ENCODE results near the gene SLC9A7. TPM values are rescaled to one million over a fixed set of nuclear protein-coding genes. Genes with fewer than 3 reads are reported as not detected.

The SLC9A7 gene
- total and polyA plus RNA-seq, 2 donors (not counting 3 experiments of a cell fraction or from before 2014, with no cell fraction given), result 4.6 to 7.5 TPM

DNA sequence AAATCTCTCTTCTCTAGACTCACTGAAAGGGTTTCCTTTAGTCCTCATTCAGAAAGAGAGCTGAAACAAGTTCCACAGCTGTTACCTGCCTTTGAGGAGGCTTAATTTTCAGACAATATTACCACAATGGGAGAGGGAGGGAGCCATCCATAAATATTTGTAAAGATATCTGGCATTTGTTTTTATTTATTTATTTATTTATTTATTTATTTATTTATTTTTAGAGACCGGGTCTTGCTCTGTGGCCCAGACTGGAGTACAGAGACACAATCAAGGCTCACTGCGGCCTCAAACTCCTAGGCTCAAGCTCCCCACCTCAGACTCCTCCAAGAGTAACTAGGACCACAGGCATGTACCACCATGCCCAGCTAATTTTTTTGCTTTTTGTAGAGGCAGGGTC, 80.7 kb downstream of the SLC9A7 start:
- Histone ChIP-seq H3K9ac (replicated peaks; ENCODE audit: extremely low read depth, insufficient read depth, low read length) (no peak overlapping the region), H4K20me1 (replicated peaks; ENCODE audit: control insufficient read depth, extremely low read depth, insufficient read depth, low read length) (no peaks in the 10 kb centered on the region), H3K4me3 (replicated peaks in 1 of 3; ENCODE audit: insufficient read depth in 1 of 3, low read depth in 1 of 3, low read length in 3 of 3) (no peak overlapping the region), H3K27me3 (ENCODE audit: control insufficient read depth in 2 of 2, insufficient read depth in 2 of 2, low read length in 2 of 2) (no peaks in the 10 kb centered on the region), H2AFZ (ENCODE audit: low read depth, low read length) (no peak overlapping the region), H3K9me1 (replicated peaks; ENCODE audit: control insufficient read depth, extremely low read depth, insufficient read depth, low read length) (no peaks in the 10 kb centered on the region), H3K27ac (ENCODE audit: insufficient read depth, low read depth, low read length) (no peak overlapping the region), H3K4me2 (ENCODE audit: insufficient read depth, low read length) (no peak overlapping the region), H3K36me3 (ENCODE audit: control insufficient read depth in 2 of 2, extremely low read depth in 1 of 2, insufficient read depth in 2 of 2, low read length in 2 of 2) (no peaks in the 10 kb centered on the region), H3K4me1 (ENCODE audit: control insufficient read depth, extremely low read depth, insufficient read depth, low read length) (no peaks in the 10 kb centered on the region), H3K79me2 (ENCODE audit: control insufficient read depth, insufficient read depth, low read length) (no peaks in the 10 kb centered on the region), H3K9me3 (replicated peaks; ENCODE audit: control insufficient read depth, insufficient read depth, low read length) (no peaks in the 10 kb centered on the region)
- intact Hi-C loops (cut with micrococcal nuclease) (no loop called here), dilution Hi-C loops (cut with MboI; ENCODE audit: extremely low pct_ligation_motif_present, low sequenced_read_pairs) (no loop called here)
- BruUV-seq (replicated peaks), result no TSS peak
- FAIRE-seq (no peak), DNase-seq (ENCODE audit: low read depth, low spot score) (no peak)
- CTCF ChIA-PET, result no interaction called here
- POLR2A ChIA-PET, result no interaction called here
- TF ChIP-seq POLR2AphosphoS5 (IDR thresholded peaks at IDR 0.05; ENCODE audit: insufficient read depth, low read depth, low read length) (no peak), JUN (IDR thresholded peaks at IDR 0.05; ENCODE audit: borderline replicate concordance, insufficient read depth, insufficient read length, low read depth) (no peak), MAX (IDR thresholded peaks at IDR 0.05; ENCODE audit: insufficient read depth, insufficient read length) (no peak), GATA2 (IDR thresholded peaks at IDR 0.05; ENCODE audit: insufficient read depth, insufficient read length, low read depth, low read length) (no peak), EZH2 (IDR thresholded peaks at IDR 0.05; ENCODE audit: borderline replicate concordance, low read depth, low read length, severe bottlenecking) (no peak), MYC (IDR thresholded peaks at IDR 0.05; ENCODE audit: low read depth, low read length) (no peak), POLR2A (IDR thresholded peaks at IDR 0.05; ENCODE audit: low read depth, low read length) (no peak), FOS (IDR thresholded peaks at IDR 0.05; ENCODE audit: borderline replicate concordance, insufficient read depth, low read length) (no peak)
- TF ChIP-seq, protein P1, sequence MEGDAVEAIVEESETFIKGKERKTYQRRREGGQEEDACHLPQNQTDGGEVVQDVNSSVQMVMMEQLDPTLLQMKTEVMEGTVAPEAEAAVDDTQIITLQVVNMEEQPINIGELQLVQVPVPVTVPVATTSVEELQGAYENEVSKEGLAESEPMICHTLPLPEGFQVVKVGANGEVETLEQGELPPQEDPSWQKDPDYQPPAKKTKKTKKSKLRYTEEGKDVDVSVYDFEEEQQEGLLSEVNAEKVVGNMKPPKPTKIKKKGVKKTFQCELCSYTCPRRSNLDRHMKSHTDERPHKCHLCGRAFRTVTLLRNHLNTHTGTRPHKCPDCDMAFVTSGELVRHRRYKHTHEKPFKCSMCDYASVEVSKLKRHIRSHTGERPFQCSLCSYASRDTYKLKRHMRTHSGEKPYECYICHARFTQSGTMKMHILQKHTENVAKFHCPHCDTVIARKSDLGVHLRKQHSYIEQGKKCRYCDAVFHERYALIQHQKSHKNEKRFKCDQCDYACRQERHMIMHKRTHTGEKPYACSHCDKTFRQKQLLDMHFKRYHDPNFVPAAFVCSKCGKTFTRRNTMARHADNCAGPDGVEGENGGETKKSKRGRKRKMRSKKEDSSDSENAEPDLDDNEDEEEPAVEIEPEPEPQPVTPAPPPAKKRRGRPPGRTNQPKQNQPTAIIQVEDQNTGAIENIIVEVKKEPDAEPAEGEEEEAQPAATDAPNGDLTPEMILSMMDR (IDR thresholded peaks at IDR 0.05; ENCODE audit: extremely low read depth in 1 of 2, insufficient read depth in 1 of 2, low read depth in 1 of 2, low read length in 2 of 2), result no peak
